GM19238 (cell line): ENCODE measurements around the gene DHFR.

Experiments
- DNase-seq: peaks from one replicate; pipeline ENCODE4 v3.0.0; 2011; ENCODE audit warnings: low spot score; ENCODE audit not compliant: insufficient read length

Gene DHFR

DNA sequence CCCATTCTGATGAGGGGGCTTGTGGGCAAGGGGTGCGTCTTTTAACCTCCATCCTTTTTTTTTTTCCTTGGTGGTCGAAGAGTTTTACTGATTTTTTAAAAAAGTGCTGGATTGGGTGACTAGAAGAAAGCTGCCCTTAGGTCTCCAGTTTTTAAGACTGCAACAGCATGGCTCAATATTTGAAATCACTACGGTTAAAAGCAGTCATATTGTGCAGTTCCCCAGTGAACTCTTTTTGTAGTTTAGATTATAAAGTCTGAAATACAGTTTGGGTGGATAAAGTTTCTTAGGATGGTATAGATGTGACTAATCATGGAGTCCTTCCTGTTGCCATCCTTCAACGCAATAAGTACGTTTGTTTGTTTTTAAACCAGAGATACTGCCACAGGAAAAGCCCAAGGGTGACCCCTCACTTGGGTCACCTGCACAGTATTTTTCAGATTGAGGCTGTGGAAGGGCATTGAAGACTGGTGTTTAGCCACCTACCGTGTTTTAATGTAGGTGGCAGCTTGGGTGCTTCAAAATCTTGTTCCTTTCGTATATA is 520 bp upstream of the DHFR start:
- no peak for DNase-seq

DNA sequence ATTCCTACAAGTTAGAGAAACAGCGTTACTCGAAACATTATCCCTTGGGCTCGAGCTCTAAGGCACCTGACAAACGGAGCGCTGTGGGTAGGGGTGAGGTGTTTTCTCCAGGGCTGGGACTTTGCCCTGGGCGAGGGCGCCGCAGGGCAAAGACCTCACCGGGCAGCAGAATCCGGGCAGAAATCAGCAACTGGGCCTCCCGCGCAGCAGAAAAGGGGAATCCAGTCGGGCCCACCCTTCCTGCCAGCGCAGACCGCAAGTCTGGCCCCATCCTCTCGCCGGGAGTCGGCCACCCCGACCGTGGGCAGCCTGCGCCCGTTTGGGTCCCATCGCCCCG is 761 bp downstream of the DHFR start:
- DNase-seq: peak; percentile 27

DNA sequence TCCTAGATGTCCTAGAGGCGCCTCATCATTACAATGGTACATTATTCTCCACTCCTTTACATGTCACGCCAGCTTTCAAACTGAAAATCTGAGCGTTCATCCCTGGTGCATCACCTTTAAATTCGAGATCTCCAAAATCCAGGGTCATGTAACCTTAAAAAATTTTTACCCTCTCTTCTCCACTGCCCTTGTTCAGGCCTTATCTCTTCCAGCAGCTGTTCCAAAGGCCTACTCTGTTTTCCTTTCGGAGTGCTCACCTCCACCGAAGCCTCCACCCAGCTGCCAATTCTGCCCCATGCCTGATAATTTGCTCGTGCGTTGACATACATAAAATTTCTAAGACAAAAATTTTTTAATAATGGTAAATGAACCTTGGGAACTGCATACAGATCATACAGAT is 1.3 kb downstream of the DHFR start:
- no peak for DNase-seq

DNA sequence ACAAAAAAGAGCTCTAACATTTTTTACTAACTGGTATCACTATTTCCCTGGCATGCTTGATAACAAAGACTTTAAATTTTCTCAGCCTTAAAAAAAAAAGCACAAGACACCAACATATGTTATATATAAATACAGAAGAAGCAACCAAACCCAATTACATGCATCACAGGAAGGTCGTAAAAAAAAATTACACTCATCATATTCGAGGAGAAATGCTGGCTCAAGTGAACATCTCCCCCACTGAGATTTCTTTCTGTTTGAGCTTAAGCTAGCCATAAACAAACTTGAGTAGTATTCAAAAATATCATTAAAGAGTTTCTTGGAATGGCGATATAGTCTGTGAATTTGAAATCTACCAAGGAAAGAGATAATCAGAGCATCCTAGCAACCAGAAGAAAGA is 7.9 kb downstream of the DHFR start:
- no peak for DNase-seq

DNA sequence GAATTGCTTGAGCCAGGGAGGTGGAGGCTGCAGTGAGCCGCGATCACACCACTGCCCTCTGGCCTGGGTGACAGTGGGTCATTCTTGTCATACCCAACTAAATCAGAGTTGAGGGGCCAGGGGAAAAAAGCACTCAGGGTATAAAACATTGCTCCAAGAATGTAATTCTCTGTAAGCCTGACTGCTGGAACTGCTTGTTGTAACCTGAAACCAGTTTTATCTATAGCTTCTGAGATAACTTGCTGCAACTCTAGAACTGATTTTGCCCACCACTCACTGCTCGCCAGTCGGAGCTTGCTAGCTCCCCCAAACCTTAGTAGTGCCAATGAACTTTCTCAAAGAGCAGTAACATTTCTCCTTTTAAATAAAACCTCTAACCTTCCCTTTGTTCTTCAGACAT is 9.9 kb downstream of the DHFR start:
- no peak for DNase-seq

DNA sequence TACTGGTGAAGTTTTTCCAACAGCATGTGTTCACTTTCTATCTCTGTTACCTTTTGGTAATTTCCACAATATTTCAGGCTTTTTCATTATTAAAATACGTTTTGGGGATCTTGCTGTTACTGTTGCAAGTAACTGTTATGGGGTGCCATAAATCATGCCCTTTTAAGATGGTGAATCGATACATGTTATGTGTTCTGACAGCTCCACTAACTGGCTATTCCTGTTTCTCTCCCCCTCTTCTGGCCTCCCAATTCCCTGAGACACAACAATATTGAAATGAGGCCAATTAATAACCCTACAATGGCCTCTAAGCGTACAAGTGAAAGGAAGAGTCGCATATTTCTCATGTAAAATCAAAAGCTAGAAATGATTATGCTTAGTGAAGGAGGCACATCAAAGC is 13.4 kb downstream of the DHFR start:
- DNase-seq: no peak

DNA sequence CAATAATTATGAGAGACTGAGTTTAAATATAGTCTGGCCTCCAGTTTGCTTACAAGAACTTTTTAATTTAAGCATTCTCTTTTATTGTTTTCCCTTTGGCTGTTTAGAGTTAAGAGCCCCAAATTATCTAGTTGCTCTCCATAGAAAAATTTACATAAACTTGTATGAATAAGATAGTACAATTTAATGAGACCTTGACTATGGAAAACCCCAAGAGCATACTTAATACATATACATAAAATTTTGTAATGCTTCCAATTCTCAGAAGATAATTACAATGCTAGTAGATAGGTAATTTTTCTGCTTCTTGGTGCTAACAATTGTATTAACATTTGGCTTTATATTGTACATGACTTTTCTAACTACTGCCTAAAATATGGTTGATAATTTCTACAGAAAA is 20.6 kb downstream of the DHFR start:
- no peak for DNase-seq

DNA sequence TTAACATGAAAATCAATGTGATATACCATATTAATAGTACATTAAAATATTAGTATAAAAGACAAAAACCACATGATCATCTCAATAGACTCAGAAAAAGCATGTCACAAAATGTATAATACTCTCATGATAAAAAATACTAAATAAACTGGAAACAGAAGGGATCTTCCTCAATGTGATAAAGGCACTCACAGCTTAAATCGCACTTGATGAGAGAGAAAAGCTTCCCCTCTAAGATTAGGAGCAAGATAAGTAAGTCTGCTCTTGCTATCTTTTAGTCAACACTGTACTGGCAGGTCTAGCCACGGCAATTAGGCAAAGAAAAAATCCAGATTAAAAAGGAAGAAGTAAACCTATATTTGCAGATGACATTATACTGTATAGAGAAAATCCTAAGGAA is 22.1 kb downstream of the DHFR start:
- no peak for DNase-seq

DNA sequence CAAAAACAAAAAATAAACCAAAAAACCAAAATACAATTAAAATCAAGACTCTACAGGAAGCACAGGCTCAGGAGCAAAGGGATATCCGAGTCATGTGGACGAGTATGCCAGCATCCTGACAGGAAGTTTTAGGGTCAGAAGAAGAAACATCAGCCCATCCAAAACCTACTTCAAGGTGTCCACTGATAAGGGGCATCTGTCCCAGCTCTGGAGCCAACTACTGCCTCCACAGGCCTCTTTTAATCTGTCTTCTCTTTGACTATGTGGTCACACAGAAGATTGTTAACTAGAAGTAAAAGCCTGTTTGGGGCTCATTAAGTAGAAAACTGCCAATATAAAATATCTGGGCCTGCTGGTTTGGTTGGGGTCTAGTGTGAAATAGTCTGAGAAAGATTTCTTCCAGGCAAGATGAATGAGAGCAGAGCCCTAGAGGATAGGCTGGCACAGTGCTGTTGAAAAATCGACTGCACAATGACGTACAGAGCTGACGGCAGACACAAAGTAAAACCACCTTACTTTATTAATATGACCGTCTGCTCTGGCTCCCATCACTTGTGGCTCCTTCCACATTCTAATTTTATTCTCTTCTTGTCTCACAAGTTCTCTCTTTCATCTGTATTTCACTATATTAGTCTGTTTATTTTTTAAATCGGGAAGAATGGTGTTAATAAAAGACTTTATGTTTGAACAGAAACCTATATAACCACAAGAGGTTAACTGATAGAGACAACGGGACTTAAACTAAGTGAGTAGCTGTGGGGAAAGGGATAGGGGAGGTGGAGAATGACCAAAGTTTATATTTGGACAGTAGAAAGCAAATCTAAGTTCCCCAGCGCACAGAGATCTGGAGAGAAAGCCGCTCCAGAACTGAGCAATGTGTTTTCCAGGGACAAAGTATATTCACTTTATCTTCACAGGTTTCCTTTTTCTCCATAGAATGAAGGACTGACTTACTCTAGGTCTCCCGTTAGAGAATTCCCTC is 23.2 kb downstream of the DHFR start:
- DNase-seq: no peak

DNA sequence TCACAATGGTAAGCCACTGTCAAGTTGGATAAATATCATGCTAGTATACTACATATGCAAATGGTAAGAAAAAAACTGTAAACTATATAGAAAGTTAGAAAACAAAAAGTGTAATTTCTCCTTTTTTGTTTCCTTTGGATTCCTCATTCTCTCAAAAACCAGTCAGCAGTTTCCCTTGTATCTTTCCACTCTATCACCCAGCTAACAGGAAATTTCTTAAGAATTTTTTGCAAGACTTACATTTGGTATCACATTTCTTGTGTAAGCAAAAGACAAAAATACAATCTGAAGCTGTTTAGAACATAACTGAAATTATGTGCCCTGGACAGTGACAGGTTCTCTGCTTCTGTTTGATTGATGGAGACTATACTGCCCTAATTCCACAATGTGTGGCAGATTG is 25.5 kb downstream of the DHFR start:
- no peak for DNase-seq

DNA sequence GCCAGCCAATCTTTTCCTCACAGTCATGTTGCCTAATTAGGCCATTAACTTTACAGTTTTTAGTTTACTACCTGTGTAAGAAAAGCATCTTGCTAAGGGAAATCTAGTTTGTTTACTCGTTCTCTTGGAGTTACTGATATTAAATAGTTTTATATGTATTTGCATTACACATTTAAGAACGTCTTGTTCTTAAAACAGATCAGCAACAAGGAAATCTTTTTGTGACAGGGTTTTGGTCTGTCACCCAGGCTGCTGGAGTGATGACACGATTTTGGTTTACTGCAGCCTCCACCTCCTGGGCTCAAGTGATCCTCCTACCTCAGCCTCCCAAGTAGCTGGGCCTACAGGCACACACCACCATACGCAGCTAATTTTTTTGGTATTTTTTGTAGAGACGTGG is 29.6 kb downstream of the DHFR start:
- DNase-seq: no peak

DNA sequence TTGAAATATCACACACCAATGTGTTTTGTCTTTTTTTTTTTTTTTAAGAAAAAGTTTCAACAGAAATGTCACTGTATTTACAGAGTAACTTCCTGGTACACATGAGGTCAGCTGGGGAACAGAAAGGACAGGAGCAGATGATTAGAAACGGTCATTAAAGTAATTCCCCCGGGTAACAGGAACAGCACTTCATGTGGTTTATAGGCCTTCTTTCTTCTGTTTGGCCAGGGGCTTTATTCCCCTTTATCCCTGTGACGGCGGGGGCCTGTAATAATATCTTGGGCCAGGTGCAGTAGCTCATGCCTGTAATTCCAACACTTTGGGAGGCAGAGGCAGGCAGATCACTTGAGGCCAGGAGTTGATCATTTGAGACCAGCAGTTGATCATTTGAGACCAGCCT is 30.8 kb downstream of the DHFR start:
- DNase-seq: no peak

DNA sequence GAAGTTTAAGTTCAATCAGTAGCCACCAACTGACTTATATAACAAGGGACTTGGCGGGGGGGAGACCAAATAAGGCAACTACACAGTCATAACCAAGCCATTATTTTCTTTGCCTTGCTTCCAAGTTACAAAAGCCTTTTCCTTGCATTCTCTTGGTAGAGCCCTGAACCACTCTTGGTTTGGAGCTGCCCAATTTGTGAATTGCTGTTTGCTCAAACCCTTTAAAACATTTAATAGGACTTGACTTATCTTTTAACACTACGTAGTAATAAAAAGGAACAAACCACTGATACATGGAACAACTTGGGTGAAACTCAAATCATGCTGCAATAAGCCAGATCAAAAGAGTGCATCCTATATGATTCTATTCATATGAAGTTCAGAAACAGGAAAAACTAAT is 32.0 kb downstream of the DHFR start:
- no peak for DNase-seq

DNA sequence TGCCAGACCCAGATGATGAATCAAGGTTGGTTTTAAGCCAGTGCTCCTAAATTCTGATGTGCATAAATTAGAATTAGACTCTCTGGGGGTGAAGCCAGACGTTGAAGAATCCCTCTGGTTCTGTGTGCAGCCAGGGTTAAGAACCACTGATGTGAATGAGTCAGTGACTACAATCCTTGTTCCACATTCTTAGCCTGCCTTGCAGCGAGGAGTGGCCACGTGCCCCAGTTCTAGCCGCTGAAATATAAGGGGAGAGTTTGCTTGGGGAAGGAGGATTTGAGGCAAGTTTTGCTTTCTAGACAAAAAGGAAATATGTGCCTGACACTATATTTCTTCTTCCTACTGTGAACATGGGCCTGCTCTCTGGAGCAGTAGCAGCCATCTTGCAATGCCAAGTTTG is 34.6 kb downstream of the DHFR start:
- no peak for DNase-seq

DNA sequence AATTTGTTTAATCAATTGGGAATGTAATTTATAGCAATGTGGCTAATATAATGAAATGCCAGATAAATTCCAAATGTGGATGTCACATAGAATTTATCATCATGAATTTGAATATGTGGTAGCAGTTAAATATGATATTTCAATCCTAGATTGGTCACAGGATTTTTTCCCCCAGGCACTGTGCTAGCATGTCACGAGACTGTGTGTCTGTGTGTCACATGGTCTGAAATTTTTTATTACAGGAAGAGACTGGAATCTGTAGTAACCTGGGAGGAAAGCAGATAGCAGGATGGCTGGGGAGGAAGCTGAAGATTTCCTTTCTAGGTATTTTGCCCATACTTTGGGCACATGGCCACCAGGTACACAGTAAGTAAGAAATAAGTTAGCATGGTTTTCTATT is 35.7 kb downstream of the DHFR start:
- DNase-seq: no peak

DNA sequence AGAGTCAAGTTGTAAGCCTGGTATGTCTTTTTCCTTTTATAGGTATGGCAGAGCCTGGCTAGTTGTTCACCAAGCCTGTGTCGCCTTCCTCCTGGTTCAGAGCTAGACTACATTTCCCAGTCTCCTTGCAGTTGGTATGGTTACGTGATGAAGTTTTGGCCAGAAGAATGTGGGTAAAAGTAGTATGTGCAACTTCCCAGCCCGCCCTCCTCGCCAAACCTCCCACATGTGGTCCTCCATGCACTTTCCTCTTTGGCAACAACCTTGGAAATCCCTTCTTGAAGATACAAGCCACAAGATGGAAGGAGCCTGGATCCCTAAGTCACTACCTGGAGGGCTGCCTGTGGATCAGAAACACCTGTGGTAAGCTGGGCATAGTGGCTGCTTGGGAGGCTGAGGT is 36.3 kb downstream of the DHFR start:
- DNase-seq: no peak

DNA sequence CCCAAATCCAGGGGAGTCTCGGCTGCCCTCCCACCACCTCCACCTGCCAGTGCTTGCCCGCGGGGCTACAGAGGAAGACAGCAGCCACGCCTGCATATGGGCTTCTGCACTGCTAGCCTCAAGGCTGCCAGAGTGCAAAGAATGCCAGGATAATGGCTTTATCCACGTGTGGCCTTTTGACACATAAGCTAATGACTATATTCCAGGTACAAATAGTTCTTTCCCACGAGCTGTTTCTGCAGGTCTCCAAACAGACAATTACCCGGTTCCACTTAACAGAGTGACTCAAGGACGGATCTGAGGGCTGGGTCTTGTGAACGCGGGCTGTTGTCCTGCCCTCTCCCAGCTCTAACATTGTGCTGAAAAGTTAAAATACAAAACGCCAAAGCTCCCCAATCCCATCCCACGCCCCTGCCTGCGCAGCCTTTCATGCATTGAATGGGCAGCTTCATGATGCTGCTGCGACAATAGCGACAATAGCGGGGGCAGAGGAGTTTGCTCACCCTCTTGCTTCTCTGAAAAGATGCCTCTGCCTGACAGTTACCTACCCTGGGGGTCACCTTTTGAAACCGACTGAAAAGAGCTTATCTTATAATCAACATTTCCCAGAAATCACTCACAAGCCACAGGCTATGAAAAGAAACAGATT is 39.4 kb downstream of the DHFR start:
- DNase-seq: no peak

DNA sequence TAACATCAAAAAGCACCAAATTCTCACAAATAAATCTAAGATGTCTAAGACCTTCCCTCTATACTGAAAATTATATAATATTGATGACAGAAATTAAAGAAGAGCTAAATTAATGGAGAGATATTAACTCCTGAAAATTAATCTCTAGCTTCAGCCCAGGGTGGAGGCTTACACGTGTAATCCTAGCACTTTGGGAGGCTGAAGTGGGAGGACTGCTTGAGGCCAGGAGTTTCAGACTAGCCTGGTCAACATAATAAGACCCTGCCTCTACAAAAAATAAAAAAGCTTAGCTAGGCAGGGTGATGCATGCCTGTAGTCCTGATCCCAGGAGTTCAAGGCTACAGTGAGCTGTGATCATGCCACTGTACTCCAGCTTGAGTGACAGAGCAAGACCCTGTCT is 45.1 kb downstream of the DHFR start:
- no peak for DNase-seq

DNA sequence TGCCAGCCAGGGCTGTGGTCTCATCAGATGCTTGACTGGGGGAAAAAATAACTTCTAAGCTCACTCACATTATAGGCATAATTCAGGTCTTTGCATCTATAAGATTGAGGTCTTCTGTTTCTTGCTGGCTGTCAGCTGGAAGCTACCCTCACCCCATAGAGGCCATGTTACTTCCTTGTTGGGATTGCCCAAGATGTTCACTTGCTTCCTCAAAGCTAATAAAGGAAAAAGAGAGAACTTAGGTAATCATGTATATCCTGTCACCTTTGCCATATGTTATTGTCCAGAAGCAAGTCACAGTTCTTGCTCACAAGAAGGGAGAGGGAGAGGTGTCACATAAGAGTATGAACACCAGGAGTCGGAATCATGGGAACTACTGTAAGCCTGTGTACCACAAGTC is 46.1 kb downstream of the DHFR start:
- no peak for DNase-seq

DNA sequence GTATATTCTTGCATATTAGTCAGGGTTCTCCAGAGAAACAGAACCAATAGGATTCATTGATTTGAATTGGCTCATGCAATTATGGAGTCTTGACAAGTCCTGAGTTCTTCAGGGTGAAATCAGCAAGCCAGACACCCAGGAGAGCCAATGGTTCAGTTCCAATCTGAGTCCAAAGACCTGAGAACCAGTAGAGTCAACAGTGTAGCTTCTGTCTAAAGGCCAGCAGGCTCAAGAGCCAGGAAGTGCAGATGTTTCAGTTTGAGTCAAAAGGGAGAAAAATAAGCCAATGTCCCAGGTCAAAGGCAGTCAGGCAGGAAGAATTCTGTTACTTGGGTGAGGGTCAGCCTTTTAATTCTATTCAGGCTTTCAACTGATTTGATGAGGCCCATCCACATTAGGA is 47.0 kb downstream of the DHFR start:
- peak; percentile 10 for DNase-seq

DNA sequence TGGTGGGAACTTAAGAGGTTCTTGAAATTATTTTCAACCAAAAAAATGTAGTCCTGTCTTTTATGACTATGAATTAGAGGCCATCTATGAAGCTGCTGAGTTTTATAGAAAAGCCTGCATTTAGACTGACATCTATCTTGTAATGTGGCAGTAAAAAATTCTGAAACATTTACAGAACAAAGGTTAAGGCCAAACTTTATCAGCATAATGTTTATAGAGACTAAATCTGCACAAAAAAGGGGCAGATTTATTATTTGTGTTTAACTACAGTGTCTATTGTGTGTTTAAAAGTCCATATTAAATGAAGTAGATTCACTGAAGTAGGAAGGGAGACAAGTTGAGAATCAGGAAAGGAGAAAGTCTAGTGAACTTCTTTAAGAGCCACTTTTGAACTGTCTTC is 47.4 kb downstream of the DHFR start:
- no peak for DNase-seq

DNA sequence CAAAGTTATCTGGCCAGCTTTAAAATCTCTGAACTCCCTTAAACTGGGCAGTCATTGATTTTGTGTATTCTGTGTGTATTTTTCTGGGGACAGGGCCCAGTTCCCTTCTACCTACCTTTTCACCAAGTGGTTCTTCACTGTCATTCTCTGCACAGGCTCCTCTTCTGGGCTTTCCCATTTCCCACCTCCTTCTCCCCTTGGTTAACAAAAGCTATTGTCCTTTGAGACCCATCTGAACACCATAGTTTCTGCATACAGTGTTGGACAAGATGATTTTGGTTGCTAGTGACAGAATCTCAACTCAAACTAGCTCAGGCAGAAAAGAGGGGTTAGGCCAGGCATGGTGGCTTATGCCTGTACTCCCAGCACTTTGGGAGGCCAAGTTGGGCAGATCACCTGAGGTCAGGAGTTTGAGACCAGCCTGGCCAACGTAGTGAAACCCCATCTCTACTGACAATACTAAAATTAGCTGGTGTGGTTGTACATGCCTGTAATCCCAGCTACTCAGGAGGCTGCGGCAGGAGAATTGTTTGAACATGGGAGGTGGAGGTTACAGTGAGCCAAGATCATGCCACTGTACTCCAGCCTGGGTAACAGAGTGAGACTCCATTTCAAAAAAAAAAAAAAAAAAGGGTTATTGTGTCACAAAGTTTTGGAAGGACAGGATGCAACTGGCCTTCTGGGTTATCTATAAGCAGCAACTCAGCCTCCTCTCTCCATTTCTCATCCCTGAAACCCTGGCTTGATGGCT is 53.7 kb downstream of the DHFR start:
- no peak for DNase-seq
